Activated naive CD8-positive, alpha-beta T cell treated with anti-CD3 and anti-CD28 coated beads, Interleukin-2, amount 50 U/mL, for 24 hours (primary cell): ENCODE measurements around the gene UNC5A.
A peak's percentile ranks its signal among the peaks of the same experiment; 100 is the strongest.

Experiments
- ATAC-seq: fragments of 150-1000 bp; cut with Tn5 transposase; one replicate; pipeline ENCODE4 v1.10.0; 2021
- DNase-seq: peaks from one replicate; pipeline ENCODE4 v3.0.0; 2021
- H3K27ac Mint-ChIP-seq: one replicate; pipeline ENCODE4 v1.8.0; 2021; ENCODE audit warnings: mild to moderate bottlenecking, mixed read lengths
- H3K27me3 Mint-ChIP-seq: one replicate; pipeline ENCODE4 v1.8.0; 2021; ENCODE audit warnings: mixed read lengths
- H3K36me3 Mint-ChIP-seq: one replicate; pipeline ENCODE4 v1.8.0; 2021; ENCODE audit warnings: low read depth, mixed read lengths
- H3K4me1 Mint-ChIP-seq: one replicate; pipeline ENCODE4 v1.8.0; 2021; ENCODE audit warnings: mixed read lengths
- H3K4me3 Mint-ChIP-seq: one replicate; pipeline ENCODE4 v1.8.0; 2021; ENCODE audit warnings: mild to moderate bottlenecking, moderate library complexity, mixed read lengths
- H3K9me3 Mint-ChIP-seq: one replicate; pipeline ENCODE4 v1.8.0; 2021; ENCODE audit warnings: mixed read lengths

The UNC5A gene

DNA sequence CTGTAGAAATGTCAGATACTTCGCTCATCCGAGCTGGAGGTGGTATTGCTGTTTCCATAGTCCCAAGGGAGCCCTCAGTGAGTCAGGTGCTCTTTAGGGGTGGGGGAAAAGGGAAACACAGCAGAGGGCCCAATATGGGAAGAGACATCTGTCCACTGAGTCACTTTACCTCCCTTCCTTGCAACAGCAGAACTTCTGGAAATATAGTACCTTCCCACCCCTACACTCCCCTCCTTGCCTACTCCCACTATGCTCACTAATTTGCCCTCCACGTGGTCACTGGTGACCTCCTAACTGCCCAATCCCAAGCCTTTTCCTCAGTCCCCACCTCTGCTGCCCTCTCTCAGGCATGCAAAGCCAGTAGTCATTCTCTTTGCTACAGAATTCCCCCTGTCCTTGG is 86.9 kb downstream of the UNC5A start:
- peaks cover 15% of the 10 kb centered on the region for H3K36me3 Mint-ChIP-seq
- H3K4me3 Mint-ChIP-seq = no peak overlapping the region
- no peak overlapping the region for H3K27ac Mint-ChIP-seq
- H3K4me1 Mint-ChIP-seq = peaks cover 40% of the 10 kb centered on the region
- no peak for ATAC-seq
- peaks cover 7% of the 10 kb centered on the region for H3K27me3 Mint-ChIP-seq
- no peaks in the 10 kb centered on the region for H3K9me3 Mint-ChIP-seq
- DNase-seq = no peak

DNA sequence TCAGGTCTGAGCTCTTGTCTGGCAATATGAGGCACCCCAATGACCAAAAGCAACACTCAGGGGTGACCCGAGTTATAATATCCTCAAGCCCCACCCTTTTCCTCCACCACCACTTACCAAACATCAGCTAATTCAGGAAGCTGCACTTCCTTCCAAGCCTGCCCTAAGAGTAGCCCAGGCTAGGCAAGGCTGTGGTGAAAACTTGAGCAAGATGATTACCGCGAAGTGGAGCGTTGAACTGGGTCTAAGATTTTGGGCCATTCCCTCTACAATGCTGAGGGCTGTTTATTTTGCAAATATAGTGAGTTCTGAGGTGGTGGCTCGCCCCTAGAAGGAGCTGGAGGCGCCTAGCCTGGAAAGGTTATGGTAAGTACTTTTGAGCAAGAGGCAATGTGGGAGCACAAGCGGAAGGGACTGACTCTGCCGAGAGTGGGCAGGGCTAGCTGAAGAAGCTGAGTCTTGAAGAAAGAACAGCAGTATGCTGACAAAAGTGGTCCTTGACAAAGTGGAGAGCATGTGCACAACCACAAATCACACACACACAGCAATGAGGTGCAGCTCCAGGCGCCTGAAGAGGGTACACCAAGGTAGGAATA is 89.0 kb downstream of the UNC5A start, which contains the start of gene HK3:
TSS of gene HK3 (minus strand) at position 51 of the 596 bp plus-strand sequence. CDS start 3,187 bp downstream, outside the sequence.
- Mint-ChIP-seq H3K9me3 (no peaks in the 10 kb centered on the region), H3K27me3 (peaks cover 4% of the 10 kb centered on the region), H3K4me1 (peaks cover 50% of the 10 kb centered on the region), H3K4me3 (no peak within 1 kb of the TSS), H3K36me3 (peaks cover 26% of the 10 kb centered on the region), H3K27ac (no peak within 1 kb of the TSS)
- no peak for DNase-seq
- ATAC-seq = no peak

- Mint-ChIP-seq H3K9me3 (no peaks in the 10 kb centered on the region), H3K4me3 (no peak overlapping the region), H3K36me3 (peaks cover 31% of the 10 kb centered on the region), H3K4me1 (peaks cover 50% of the 10 kb centered on the region), H3K27me3 (peaks cover 4% of the 10 kb centered on the region), H3K27ac (no peak overlapping the region)
- DNase-seq = no peak
- no peak for ATAC-seq
Observed at GRCh38 chr5:176899946-176900779, 89.8 kb downstream of the UNC5A start.

GRCh38 chr5:176900780-176901204 is 90.4 kb downstream of the UNC5A start:
- Mint-ChIP-seq H3K4me1 (peaks cover 50% of the 10 kb centered on the region), H3K9me3 (no peaks in the 10 kb centered on the region), H3K27me3 (peaks cover 4% of the 10 kb centered on the region), H3K4me3 (no peak overlapping the region), H3K36me3 (peaks cover 37% of the 10 kb centered on the region), H3K27ac (peak overlapping the region; percentile 88)
- no peak for ATAC-seq
- no peak for DNase-seq

DNA sequence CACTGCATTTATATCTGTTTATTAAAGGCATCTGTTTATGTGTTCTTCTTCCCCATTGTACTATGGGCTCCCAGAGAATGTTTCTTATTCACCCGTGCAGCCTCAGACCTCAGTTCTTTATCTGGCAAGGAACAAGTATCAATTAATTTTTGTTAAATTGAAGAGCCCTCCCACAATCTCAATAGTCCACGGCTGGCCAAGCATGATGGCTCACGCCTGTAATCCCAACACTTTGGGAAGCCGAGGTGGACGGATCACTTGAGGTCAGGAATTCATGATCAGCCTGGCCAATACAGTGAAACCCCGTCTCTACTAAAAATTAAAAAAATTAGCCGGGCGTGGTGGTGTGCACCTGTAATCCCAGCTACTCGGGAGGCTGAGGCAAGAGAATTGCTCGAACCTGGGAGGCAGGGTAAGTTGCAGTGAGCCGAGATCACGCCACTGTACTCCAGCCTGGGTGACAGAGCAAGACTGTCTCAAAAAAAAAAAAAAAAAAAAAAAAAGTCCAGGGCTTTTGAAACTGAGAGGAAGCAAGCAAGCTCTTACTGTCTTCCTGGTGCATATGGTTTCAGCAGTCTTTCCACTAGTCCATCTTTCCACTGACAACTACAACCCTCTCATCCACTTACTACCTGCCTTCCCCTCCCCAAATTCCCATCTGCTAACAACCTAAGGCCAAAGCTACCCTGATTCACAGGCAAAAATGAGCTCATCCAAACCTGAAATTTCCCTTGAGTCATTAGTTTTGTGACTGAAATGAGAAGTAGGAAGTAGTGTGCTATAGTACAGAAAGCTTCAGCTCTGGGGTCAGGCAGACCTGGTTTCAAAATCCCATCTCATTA is 91.1 kb downstream of the UNC5A start:
- peaks cover 50% of the 10 kb centered on the region for H3K4me1 Mint-ChIP-seq
- ATAC-seq (peak; percentile 93), DNase-seq (peak; percentile 22)
- peaks cover 42% of the 10 kb centered on the region for H3K36me3 Mint-ChIP-seq
- peak overlapping the region; percentile 21 for H3K4me3 Mint-ChIP-seq
- H3K27me3 Mint-ChIP-seq = peaks cover 4% of the 10 kb centered on the region
- no peaks in the 10 kb centered on the region for H3K9me3 Mint-ChIP-seq
- peak overlapping the region; percentile 88 for H3K27ac Mint-ChIP-seq

DNA sequence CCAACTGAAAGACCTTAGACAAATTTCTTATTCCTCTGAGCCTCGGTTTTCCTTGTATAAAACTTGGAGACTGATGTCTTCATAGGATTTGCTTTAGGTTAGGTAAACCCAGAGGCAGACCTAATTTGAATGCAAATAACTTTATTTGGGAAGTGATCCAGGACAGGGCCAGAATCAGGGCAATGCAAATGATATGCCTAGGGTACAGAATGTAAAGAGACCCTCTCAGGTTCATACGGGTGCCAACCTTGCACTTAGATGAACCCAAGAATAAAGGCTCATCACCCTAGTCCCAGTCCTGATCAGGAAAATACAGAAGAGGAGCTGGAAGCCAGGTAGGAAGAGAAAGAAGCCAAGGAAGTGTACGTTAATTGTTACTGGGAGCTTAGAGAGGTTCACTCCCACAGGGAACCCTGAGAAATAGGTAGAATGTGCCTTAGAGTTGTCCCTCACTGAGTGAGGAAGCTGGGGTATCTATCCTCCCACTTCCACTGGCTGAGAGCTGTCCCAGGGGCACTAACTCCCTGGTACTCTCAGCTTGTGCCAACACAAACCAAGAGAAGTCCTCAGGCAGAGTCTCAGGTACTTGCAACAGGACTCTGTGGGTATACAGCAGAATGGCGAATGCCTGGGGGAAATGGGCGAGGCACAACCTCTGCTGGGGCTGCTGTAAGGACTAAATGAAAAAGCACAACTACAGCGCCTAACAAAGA is 91.9 kb downstream of the UNC5A start:
- ATAC-seq (no peak), DNase-seq (no peak)
- peaks cover 50% of the 10 kb centered on the region for H3K4me1 Mint-ChIP-seq
- H3K27ac Mint-ChIP-seq = peak overlapping the region; percentile 88
- no peaks in the 10 kb centered on the region for H3K9me3 Mint-ChIP-seq
- H3K27me3 Mint-ChIP-seq = peaks cover 4% of the 10 kb centered on the region
- no peak overlapping the region for H3K4me3 Mint-ChIP-seq
- H3K36me3 Mint-ChIP-seq = peaks cover 46% of the 10 kb centered on the region

GRCh38 chr5:176902911-176903664 is 92.7 kb downstream of the UNC5A start:
- Mint-ChIP-seq H3K4me1 (peaks cover 42% of the 10 kb centered on the region), H3K27ac (peak overlapping the region; percentile 14), H3K9me3 (no peaks in the 10 kb centered on the region), H3K36me3 (peaks cover 52% of the 10 kb centered on the region), H3K27me3 (peaks cover 1% of the 10 kb centered on the region), H3K4me3 (no peak overlapping the region)
- DNase-seq = no peak
- no peak for ATAC-seq

GRCh38 chr5:176904276-176904675 is 93.9 kb downstream of the UNC5A start:
- Mint-ChIP-seq H3K27me3 (no peaks in the 10 kb centered on the region), H3K9me3 (no peaks in the 10 kb centered on the region), H3K27ac (no peak overlapping the region), H3K4me3 (no peak overlapping the region), H3K4me1 (peaks cover 38% of the 10 kb centered on the region), H3K36me3 (peaks cover 60% of the 10 kb centered on the region)
- DNase-seq (no peak), ATAC-seq (no peak)

- H3K4me3 Mint-ChIP-seq = no peak overlapping the region
- H3K36me3 Mint-ChIP-seq = peaks cover 62% of the 10 kb centered on the region
- DNase-seq (no peak), ATAC-seq (no peak)
- H3K27me3 Mint-ChIP-seq = no peaks in the 10 kb centered on the region
- H3K27ac Mint-ChIP-seq = no peak overlapping the region
- H3K9me3 Mint-ChIP-seq = no peaks in the 10 kb centered on the region
- peaks cover 38% of the 10 kb centered on the region for H3K4me1 Mint-ChIP-seq
Observed at GRCh38 chr5:176906126-176906525, 95.8 kb downstream of the UNC5A start.

DNA sequence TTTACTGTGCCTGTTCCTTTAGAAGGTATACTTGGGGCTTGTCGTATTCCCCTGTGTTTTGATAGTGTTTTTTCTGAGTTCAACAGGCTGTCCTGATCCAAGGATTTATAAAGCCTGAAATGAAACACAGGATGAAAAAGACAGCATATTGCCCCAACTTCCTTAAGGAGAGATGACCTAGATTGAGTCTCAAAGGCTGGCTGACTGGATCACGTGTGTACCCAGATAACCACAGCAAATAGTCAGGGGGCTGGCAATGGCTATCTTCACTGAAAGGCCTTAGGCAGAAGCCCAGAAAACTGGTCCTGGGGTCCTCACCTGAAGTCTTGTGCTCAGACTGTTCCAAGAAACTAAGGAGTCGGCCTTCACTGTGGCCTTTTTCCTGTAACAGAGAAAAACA is 96.4 kb downstream of the UNC5A start:
- peaks cover 35% of the 10 kb centered on the region for H3K4me1 Mint-ChIP-seq
- peaks cover 61% of the 10 kb centered on the region for H3K36me3 Mint-ChIP-seq

DNA sequence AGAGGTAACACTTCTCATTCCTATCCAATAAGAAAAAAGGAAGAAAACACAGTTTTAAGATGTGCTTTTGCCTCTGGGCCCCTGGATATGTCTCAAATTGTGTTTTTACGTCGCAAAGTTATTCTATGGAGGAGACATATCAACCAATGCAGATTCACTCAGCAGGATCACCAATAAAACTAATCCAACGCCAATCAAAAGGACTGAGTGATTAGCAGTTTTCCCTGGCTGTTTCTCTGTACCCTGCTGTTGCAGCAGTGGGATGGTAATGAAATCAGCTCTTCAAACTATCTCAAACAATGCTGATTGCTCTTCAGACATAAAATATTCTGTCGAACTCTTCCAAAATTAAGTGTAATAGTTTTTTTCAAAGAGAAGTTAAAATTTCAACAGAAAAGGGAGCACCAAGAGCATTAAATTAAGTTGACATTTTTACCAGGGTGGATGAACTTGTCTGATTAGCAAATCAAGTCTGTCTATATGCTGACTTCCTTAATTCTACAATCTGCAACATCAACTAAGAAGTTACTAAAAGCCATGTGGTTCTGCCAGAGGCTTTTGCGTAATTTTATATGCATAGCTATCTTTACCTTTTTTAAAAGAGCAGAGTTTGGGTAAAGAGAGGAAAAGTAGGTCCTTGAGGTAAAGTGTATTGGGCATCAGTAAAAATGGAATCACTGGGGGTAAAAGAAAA is 98.5 kb downstream of the UNC5A start:
- H3K4me3 Mint-ChIP-seq = no peak overlapping the region
- no peak overlapping the region for H3K27ac Mint-ChIP-seq
- H3K9me3 Mint-ChIP-seq = no peaks in the 10 kb centered on the region
- H3K4me1 Mint-ChIP-seq = peaks cover 20% of the 10 kb centered on the region
- no peak for ATAC-seq
- DNase-seq = no peak
- H3K27me3 Mint-ChIP-seq = no peaks in the 10 kb centered on the region
- H3K36me3 Mint-ChIP-seq = peaks cover 57% of the 10 kb centered on the region

More for the DNA sequence above, 96.4 kb downstream of the UNC5A start:
- Mint-ChIP-seq H3K27me3 (no peaks in the 10 kb centered on the region), H3K4me3 (no peak overlapping the region), H3K27ac (no peak overlapping the region), H3K9me3 (no peaks in the 10 kb centered on the region)
- no peak for DNase-seq
- ATAC-seq = no peak

- H3K27me3 Mint-ChIP-seq = no peaks in the 10 kb centered on the region
- no peak for DNase-seq
- H3K9me3 Mint-ChIP-seq = no peaks in the 10 kb centered on the region
- H3K27ac Mint-ChIP-seq = no peak overlapping the region
- no peak for ATAC-seq
- peaks cover 41% of the 10 kb centered on the region for H3K36me3 Mint-ChIP-seq
- peaks cover 34% of the 10 kb centered on the region for H3K4me1 Mint-ChIP-seq
- H3K4me3 Mint-ChIP-seq = no peak overlapping the region
Observed at GRCh38 chr5:176912115-176912514, 101.8 kb downstream of the UNC5A start.

DNA sequence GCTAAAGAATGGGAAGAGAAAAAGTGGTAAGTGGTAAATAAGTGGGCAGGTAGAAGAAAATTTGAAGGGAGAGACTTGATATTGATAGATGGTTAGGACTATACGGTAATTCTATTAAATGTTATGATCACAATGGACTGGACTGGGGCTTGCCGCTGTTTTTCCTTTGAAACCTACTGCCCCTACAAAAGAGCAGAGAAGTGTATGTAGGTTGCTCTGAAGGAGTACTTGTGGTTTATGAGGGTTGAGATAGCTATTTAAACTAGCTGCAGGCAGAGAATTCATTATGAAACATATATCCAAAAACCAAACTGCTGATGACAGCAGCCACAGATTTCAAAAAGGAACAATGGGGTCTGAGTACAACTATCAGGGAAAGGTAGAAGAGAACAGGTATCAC is 105.5 kb downstream of the UNC5A start:
- Mint-ChIP-seq H3K27ac (no peak overlapping the region), H3K9me3 (no peaks in the 10 kb centered on the region), H3K27me3 (no peaks in the 10 kb centered on the region), H3K4me1 (peaks cover 20% of the 10 kb centered on the region), H3K4me3 (no peak overlapping the region), H3K36me3 (peaks cover 34% of the 10 kb centered on the region)
- DNase-seq (no peak), ATAC-seq (peak; percentile 57)
